Left ventricle myocardium inferior (tissue), 1 donor: ENCODE measurements around the gene USH2A. TPM values are rescaled to one million over a fixed set of nuclear protein-coding genes. Genes with fewer than 3 reads are reported as not detected.

Source experiments
- DNase-seq: peaks from one replicate; pipeline ENCODE4 v3.0.0-alpha.2; 2020
- H3K27ac ChIP-seq: fragments of 200-600 bp; replicated peaks from 2 replicates; pipeline ENCODE4 v1.8.0; 2021
- H3K27me3 ChIP-seq: fragments of 200-600 bp; 2 replicates; pipeline ENCODE4 v1.8.0; 2021; ENCODE audit warnings: low read depth
- H3K36me3 ChIP-seq: fragments of 200-600 bp; 2 replicates; pipeline ENCODE4 v1.8.0; 2021
- H3K4me1 ChIP-seq: fragments of 200-600 bp; 2 replicates; pipeline ENCODE4 v1.8.0; 2021
- H3K4me3 ChIP-seq: fragments of 200-600 bp; 2 replicates; pipeline ENCODE4 v1.8.0; 2021; ENCODE audit warnings: mild to moderate bottlenecking, moderate library complexity
- H3K9me3 ChIP-seq: fragments of 200-600 bp; replicated peaks from 2 replicates; pipeline ENCODE4 v1.8.0; 2021
- intact Hi-C: fragments of 100-400 bp; cut with micrococcal nuclease; formaldehyde crosslinking; loops from one replicate; pipeline ENCODE4 v1.11.0; 2022
- total RNA-seq: library from RNA; stranded (reverse); fragmentation: NEBNext Ultra II Directional; extraction: Animal tissue kit (Norgen Biotek cat#: 25700); gene quantifications from one replicate; pipeline ENCODE4 v1.2.1, GENCODE V29; 2021
- TF ChIP-seq, protein P1 (sequence below): fragments of 200-600 bp; IDR thresholded peaks from 2 replicates; pipeline ENCODE4 v1.8.0; 2021; ENCODE audit warnings: antibody characterized with exemption, mild to moderate bottlenecking, borderline replicate concordance
- donor health status: DM: no; HTN: yes; CAD: no; lungs with severe emphysema.

The USH2A gene
- total RNA-seq, 1 donor from 2014 or later = 3.6 TPM

DNA sequence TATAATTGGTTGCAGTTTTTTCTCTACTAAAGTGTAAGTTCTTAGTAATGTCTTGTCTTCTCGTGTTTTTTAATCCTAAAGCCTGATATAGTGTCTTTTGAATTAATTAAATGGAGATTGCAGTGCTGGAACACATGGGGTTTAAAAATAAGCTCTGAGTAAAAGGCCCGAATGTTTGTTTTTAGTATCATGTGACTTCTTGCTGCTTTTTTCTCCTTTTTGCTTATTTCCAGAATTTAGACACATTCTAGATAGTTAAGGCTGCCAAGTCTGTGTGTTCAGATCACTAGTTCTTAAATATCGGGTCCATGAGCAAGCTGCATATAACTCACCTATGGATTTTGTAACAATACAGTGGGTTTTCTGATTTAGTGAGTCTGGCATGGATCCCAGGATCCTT is 828.6 kb downstream of the USH2A start:
- Histone ChIP-seq H3K27ac (no peak overlapping the region), H3K9me3 (no peaks in the 10 kb centered on the region), H3K36me3 (peaks cover 46% of the 10 kb centered on the region), H3K4me1 (peaks cover 28% of the 10 kb centered on the region), H3K27me3 (no peaks in the 10 kb centered on the region), H3K4me3 (no peak overlapping the region)
- intact Hi-C loops = no loop called here
- TF ChIP-seq, protein P1, sequence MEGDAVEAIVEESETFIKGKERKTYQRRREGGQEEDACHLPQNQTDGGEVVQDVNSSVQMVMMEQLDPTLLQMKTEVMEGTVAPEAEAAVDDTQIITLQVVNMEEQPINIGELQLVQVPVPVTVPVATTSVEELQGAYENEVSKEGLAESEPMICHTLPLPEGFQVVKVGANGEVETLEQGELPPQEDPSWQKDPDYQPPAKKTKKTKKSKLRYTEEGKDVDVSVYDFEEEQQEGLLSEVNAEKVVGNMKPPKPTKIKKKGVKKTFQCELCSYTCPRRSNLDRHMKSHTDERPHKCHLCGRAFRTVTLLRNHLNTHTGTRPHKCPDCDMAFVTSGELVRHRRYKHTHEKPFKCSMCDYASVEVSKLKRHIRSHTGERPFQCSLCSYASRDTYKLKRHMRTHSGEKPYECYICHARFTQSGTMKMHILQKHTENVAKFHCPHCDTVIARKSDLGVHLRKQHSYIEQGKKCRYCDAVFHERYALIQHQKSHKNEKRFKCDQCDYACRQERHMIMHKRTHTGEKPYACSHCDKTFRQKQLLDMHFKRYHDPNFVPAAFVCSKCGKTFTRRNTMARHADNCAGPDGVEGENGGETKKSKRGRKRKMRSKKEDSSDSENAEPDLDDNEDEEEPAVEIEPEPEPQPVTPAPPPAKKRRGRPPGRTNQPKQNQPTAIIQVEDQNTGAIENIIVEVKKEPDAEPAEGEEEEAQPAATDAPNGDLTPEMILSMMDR = no peak
- DNase-seq = no peak

DNA sequence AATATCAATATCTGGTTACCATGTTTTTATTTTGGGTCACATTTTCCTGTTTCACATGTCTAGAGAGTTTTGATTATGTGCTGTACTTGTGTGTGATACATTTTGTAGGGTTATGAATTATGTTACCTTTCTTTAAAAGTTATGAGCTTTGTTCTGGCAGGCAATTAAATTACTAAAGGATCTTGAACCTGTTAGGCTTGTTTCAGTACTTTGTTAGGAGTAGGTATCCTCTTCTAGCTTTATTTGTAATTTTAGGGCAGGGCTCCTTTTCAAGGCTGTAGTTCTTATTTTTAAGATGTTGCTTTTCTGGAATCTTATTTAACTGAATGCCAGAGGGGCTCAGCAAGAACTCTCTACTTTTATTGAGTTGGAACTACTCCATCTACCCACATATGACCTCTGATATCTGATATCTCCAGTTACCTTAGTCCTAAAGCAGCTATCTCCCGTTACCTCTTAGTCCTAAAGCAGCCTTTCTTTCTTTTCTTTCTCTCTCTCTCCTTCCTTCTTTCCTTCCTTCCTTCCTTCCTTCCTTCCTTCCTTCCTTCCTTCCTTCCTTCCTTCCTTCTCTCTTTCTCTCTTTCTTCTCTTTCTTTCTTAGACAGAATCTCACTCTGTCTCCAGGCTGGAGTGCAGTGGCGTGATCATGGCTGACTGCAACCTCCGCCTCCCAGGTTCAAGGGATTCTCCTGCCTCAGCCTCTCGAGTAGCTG is 832.3 kb downstream of the USH2A start:
- Histone ChIP-seq H3K4me3 (no peak overlapping the region), H3K9me3 (no peaks in the 10 kb centered on the region), H3K4me1 (peaks cover 23% of the 10 kb centered on the region), H3K27me3 (no peaks in the 10 kb centered on the region), H3K27ac (no peak overlapping the region), H3K36me3 (peaks cover 57% of the 10 kb centered on the region)
- TF ChIP-seq, protein P1 = no peak
- intact Hi-C loops = no loop called here
- DNase-seq = no peak

DNA sequence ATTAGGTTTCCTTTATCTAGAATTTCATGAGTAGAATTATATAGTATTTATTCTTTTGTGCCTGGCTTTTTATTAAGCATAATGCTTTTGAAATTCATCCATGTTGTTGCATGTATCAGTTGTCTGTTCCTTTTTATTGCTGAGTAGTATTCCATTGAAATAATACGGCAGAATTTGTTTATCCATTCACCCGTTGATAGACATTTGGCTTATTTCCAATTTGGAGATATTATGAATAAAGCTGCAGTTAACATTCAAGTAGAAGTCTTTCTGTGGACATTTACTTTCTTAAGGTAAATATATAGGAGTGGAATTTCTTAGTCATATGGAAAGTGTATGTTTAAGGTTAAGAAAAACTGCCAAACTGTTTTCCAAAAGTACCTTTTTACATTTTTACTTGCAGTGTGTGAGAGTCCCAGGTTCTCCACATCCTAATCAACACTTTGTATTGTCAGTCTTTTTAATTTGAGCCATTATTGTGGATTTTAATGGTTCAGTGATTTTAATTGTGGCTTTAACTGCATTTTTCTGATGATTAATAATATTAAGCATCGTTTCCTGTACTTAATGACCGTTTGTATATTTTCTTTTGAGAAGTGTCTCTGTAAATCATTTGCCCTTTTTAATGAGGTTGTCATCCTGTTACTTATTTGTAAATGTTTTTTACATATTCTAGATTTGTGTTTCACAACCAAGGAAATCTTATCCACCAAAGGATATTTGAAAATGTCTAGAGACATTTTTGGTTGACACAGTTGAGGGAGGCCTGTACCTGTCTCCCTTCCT is 833.4 kb downstream of the USH2A start:
- Histone ChIP-seq H3K27ac (no peak overlapping the region), H3K27me3 (no peaks in the 10 kb centered on the region), H3K4me1 (peaks cover 18% of the 10 kb centered on the region), H3K4me3 (no peak overlapping the region), H3K9me3 (no peaks in the 10 kb centered on the region), H3K36me3 (peaks cover 51% of the 10 kb centered on the region)
- DNase-seq = no peak
- TF ChIP-seq, protein P1 = no peak
- intact Hi-C loops = no loop called here

DNA sequence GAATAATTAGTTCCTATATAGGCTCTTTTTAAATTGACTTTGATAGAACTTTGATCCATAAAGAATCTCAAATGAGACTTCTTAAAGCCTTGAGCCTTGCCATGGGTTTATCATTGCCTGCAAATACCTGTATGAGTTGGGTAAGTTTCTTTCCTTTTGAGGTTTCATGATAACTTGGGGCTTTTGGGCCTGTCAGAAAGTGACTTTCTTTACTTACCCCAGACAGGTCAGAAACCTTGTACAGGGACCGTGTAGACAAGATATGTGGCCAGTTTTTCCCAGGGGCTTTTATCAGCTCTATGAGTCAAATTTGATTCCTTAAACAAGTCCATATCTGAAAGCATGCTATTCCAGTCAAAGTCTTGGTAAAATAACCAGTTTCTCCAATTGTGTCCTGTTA is 838.9 kb downstream of the USH2A start:
- Histone ChIP-seq H3K9me3 (no peaks in the 10 kb centered on the region), H3K4me3 (no peak overlapping the region), H3K4me1 (peaks cover 17% of the 10 kb centered on the region), H3K27me3 (no peaks in the 10 kb centered on the region), H3K27ac (peak overlapping the region; percentile 76), H3K36me3 (peaks cover 66% of the 10 kb centered on the region)
- TF ChIP-seq, protein P1 = no peak
- intact Hi-C loops = no loop called here
- no peak for DNase-seq

DNA sequence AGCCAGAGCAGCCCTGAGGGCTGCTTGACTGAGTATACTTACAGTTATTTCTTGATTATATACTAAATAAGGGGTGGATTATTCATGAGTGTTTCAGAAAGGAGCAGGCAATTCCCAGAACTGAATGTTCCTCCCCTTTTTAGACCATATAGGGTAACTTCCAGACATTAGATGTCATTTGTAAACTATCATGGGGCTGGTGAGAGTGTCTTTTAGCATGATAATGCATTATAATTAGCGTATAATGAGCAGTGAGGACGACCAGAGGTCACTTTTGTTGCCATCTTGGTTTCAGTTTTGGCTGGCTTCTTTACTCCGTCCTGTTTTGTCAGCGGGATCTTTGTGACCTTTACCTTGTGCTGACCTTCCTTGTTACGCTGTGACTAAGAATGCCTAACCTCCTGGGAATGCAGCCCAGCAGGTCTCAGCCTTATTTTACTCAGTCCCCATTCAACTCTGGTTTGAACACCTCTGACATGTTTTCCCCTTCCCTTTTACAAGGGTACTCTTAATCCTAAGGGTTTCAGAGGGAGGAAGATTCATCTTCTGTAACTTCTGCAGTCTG is 840.0 kb downstream of the USH2A start:
- intact Hi-C loops = no loop called here
- Histone ChIP-seq H3K36me3 (peaks cover 66% of the 10 kb centered on the region), H3K4me1 (peaks cover 17% of the 10 kb centered on the region), H3K4me3 (peak overlapping the region; percentile 7), H3K27me3 (no peaks in the 10 kb centered on the region), H3K27ac (peak overlapping the region; percentile 76), H3K9me3 (no peaks in the 10 kb centered on the region)
- TF ChIP-seq, protein P1 = no peak
- DNase-seq = no peak
